ENCODE measurements around the gene IGFBP7. TPM values are rescaled to one million over a fixed set of nuclear protein-coding genes. Genes with fewer than 3 reads are reported as not detected.

The IGFBP7 gene
- total RNA-seq, 2 experiments from 2014 or later: not detected

DNA sequence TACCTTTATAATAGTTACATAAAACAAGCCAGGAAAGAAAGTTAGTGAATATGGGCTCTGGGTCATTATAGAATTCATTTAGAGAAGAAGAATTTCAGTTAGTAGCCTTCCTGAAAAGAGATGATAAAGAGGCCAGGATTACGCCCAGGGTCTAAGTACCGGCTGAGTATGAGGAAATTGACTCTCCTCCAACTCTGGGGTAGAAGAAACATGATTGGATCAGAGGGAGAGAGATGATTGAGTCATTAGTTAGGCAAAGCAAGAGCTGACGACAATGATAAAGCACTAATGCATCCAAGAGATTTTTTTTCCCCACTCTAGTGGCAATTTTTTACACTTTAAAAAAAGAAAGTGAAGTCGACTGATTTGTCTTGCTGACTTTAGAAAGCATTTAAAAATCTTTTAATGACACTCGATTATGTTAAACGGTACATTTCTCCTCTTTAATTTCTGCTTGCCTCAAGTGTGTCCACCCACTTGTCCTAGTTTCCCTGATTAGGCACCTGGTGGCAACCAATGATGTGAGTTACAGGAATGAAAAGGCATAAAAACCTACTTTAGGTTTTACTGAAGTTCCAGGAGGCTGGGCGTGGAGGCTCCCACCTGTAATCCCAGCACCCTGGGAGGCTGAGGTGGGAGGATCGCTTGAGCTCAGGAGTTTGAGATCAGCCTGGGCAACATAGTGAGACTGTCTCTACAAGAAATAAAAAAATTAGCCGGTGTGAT is 37.3 kb upstream of the IGFBP7 start:
- Histone ChIP-seq H3K9me3 (ENCODE audit: low read length) (no peaks in the 10 kb centered on the region), H3K9me2 (ENCODE audit: insufficient read depth, low read length) (no peaks in the 10 kb centered on the region), H3K36me3 (ENCODE audit: insufficient read depth, low read length) (no peaks in the 10 kb centered on the region), H3K4me2 (ENCODE audit: low read length) (no peak overlapping the region), H3K79me2 (ENCODE audit: insufficient read depth, low read depth, low read length) (no peaks in the 10 kb centered on the region), H2AFZ (ENCODE audit: low read length) (no peak overlapping the region), H3K4me1 (ENCODE audit: insufficient read depth, low read length, poor library complexity, severe bottlenecking) (no peaks in the 10 kb centered on the region), H3K27ac (ENCODE audit: low read depth, low read length, poor library complexity, severe bottlenecking) (no peak overlapping the region), H4K20me1 (ENCODE audit: insufficient read depth, low read length) (no peaks in the 10 kb centered on the region), H3K4me3 (ENCODE audit: low read depth, low read length, poor library complexity, severe bottlenecking) (no peak overlapping the region)
- TF ChIP-seq, protein P1, sequence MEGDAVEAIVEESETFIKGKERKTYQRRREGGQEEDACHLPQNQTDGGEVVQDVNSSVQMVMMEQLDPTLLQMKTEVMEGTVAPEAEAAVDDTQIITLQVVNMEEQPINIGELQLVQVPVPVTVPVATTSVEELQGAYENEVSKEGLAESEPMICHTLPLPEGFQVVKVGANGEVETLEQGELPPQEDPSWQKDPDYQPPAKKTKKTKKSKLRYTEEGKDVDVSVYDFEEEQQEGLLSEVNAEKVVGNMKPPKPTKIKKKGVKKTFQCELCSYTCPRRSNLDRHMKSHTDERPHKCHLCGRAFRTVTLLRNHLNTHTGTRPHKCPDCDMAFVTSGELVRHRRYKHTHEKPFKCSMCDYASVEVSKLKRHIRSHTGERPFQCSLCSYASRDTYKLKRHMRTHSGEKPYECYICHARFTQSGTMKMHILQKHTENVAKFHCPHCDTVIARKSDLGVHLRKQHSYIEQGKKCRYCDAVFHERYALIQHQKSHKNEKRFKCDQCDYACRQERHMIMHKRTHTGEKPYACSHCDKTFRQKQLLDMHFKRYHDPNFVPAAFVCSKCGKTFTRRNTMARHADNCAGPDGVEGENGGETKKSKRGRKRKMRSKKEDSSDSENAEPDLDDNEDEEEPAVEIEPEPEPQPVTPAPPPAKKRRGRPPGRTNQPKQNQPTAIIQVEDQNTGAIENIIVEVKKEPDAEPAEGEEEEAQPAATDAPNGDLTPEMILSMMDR (conservative IDR thresholded peaks at IDR 0.05; ENCODE audit: low read length): no peak
- no peak for TF ChIP-seq EZH2phosphoT487 (IDR thresholded peaks at IDR 0.05; ENCODE audit: borderline replicate concordance, low read depth, low read length)
- ChIA-PET CTCF (ENCODE audit: unreplicated experiment) (no interaction called here), POLR2A (interaction anchor here (0.7 kb wide), 1 partner anchor 394 kb away, joined by 3 read pairs; no protein-coding TSS in a partner anchor)
- no TSS peak for BruUV-seq (replicated peaks)
- intact Hi-C loops (cut with micrococcal nuclease; ENCODE audit: unreplicated experiment): no loop called here
- DNase-seq (ENCODE audit: low spot score): no peak

DNA sequence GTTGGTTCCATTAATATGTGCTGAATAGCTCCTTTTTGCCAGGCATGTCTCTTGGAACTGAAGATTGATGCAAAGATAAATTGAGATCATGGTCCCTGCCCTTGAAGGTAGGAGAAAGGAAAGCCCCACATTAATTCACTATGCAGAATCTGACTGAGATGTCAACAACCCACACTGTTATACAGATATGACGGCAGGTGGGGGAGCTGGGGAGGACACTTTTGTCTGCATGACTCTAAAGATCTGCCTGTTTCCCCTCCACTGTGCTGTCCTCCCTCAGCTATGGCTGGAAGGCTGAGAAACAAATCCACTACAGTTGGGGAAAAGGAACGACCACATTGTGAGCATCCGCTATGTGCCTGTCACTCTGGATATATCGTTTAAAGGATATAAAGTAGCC is 36.3 kb upstream of the IGFBP7 start:
- Histone ChIP-seq H3K4me2 (ENCODE audit: low read length) (no peak overlapping the region), H3K4me3 (ENCODE audit: low read depth, low read length, poor library complexity, severe bottlenecking) (no peak overlapping the region), H2AFZ (ENCODE audit: low read length) (no peak overlapping the region), H4K20me1 (ENCODE audit: insufficient read depth, low read length) (no peaks in the 10 kb centered on the region), H3K27ac (ENCODE audit: low read depth, low read length, poor library complexity, severe bottlenecking) (no peak overlapping the region), H3K4me1 (ENCODE audit: insufficient read depth, low read length, poor library complexity, severe bottlenecking) (no peaks in the 10 kb centered on the region), H3K36me3 (ENCODE audit: insufficient read depth, low read length) (no peaks in the 10 kb centered on the region), H3K9me3 (ENCODE audit: low read length) (no peaks in the 10 kb centered on the region), H3K79me2 (ENCODE audit: insufficient read depth, low read depth, low read length) (no peaks in the 10 kb centered on the region), H3K9me2 (ENCODE audit: insufficient read depth, low read length) (no peaks in the 10 kb centered on the region)
- TF ChIP-seq EZH2phosphoT487 (IDR thresholded peaks at IDR 0.05; ENCODE audit: borderline replicate concordance, low read depth, low read length): no peak
- TF ChIP-seq, protein P1 (conservative IDR thresholded peaks at IDR 0.05; ENCODE audit: low read length): no peak
- ChIA-PET POLR2A (no interaction called here), CTCF (ENCODE audit: unreplicated experiment) (no interaction called here)
- no TSS peak for BruUV-seq (replicated peaks)
- no peak for DNase-seq (ENCODE audit: low spot score)
- intact Hi-C loops (cut with micrococcal nuclease; ENCODE audit: unreplicated experiment): no loop called here

DNA sequence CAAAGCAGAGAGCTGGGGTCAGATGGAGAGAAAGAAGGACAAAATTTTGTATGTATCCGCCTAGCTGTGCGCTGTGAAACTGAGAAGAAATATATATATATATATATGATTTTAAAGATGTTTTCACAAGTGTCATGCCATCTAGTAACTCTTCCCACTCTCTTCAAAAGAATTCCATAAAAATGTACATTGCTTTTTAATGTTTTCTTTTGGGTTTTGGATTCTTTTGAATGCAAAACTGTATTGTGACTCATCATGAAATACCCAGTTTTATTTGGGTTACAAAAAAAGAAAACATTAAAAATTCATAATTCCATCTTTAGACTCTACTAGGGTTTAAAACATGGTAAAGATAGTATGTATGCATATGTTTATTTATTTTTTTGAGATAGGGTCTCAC is 34.3 kb upstream of the IGFBP7 start:
- H3K4me2 ChIP-seq (ENCODE audit: low read length): no peak overlapping the region
- H3K4me3 ChIP-seq (ENCODE audit: low read depth, low read length, poor library complexity, severe bottlenecking): no peak overlapping the region
- H4K20me1 ChIP-seq (ENCODE audit: insufficient read depth, low read length): no peaks in the 10 kb centered on the region
- H3K27ac ChIP-seq (ENCODE audit: low read depth, low read length, poor library complexity, severe bottlenecking): no peak overlapping the region
- DNase-seq (ENCODE audit: low spot score): no peak
- CTCF ChIA-PET (ENCODE audit: unreplicated experiment): no interaction called here
- no peaks in the 10 kb centered on the region for H3K79me2 ChIP-seq (ENCODE audit: insufficient read depth, low read depth, low read length)
- BruUV-seq (replicated peaks): no TSS peak
- POLR2A ChIA-PET: interaction anchor here (0.6 kb wide), 1 partner anchor 1029 kb away, joined by 3 read pairs; no protein-coding TSS in a partner anchor
- no peak for TF ChIP-seq EZH2phosphoT487 (IDR thresholded peaks at IDR 0.05; ENCODE audit: borderline replicate concordance, low read depth, low read length)
- TF ChIP-seq, protein P1 (conservative IDR thresholded peaks at IDR 0.05; ENCODE audit: low read length): no peak
- no peaks in the 10 kb centered on the region for H3K9me2 ChIP-seq (ENCODE audit: insufficient read depth, low read length)
- no peaks in the 10 kb centered on the region for H3K36me3 ChIP-seq (ENCODE audit: insufficient read depth, low read length)
- no peak overlapping the region for H2AFZ ChIP-seq (ENCODE audit: low read length)
- intact Hi-C loops (cut with micrococcal nuclease; ENCODE audit: unreplicated experiment): no loop called here
- no peaks in the 10 kb centered on the region for H3K9me3 ChIP-seq (ENCODE audit: low read length)
- H3K4me1 ChIP-seq (ENCODE audit: insufficient read depth, low read length, poor library complexity, severe bottlenecking): no peaks in the 10 kb centered on the region
